Measurements from ENCODE around the gene HBP1.
A peak's percentile ranks its signal among the peaks of the same experiment; 100 is the strongest.
"Not testable (repeated sequence)": the region's sequence is repeated elsewhere in the genome, so short reads cannot be mapped to it uniquely, and the experiment has no call there.

Gene HBP1

DNA sequence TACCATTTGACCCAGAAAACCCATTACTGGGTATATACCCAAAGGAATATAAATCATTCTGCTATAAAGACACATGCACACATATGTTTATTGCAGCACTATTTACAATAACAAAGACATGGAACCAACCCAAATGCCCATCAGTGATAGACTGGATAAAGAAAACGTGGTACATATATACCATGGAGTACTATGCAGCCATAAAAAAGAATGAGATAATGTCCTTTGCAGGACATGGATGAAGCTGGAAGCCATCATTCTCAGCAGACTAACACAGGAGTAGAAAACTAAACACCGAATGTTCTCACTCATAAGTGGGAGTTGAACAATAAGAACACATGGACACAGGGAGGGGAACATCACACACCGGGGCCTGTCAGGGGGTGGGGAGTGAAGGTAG, 13.1 kb upstream of the HBP1 start:
- DNase-seq: not testable (repeated sequence)

DNA sequence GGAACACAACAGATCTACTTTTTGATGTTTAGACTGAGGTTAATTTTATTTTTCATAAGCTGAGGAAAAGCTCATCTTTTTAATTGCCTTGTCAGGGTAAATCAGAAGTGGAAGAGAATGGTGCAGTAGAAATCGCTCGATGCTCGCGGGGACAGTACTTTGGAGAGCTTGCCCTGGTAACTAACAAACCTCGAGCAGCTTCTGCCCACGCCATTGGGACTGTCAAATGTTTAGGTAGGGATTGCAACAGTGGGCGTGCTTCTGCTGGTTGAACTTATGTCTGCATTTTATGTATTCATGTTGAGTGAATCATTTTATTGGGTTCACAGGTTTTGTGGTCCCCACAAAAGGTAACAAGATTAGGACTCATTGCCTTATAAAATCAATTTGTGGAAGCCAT, 11.7 kb upstream of the HBP1 start:
- DNase-seq: no peak

GRCh38 chr7:107158028-107158427, 10.8 kb upstream of the HBP1 start:
- no peak for DNase-seq

- no peak for DNase-seq
Measured at GRCh38 chr7:107160389-107160788, 8.4 kb upstream of the HBP1 start.

- DNase-seq: no peak
Measured at GRCh38 chr7:107161415-107161814, 7.4 kb upstream of the HBP1 start.

- DNase-seq: no peak
Measured at GRCh38 chr7:107162475-107162874, 6.3 kb upstream of the HBP1 start.

DNA sequence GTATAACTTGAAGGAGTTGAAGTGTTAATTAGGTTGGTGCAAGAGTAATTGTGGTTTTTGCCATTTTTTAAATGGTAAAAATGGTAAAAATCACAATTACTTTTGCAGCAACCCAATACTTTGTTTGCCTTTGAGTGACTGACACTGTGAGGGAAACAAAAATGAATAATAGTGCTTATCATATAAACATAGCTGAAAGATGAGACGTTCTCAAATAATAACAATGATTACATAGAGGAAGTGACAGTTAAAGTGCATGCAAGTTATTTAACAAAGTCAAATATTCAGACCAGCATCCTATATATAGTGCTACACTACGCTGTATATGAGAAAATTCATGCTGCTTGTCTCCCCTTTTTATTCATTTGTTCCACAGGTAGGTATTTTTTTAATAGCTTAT, 4.7 kb upstream of the HBP1 start:
- no peak for DNase-seq

- DNase-seq: no peak
Measured at GRCh38 chr7:107165341-107165740, 3.5 kb upstream of the HBP1 start.

DNA sequence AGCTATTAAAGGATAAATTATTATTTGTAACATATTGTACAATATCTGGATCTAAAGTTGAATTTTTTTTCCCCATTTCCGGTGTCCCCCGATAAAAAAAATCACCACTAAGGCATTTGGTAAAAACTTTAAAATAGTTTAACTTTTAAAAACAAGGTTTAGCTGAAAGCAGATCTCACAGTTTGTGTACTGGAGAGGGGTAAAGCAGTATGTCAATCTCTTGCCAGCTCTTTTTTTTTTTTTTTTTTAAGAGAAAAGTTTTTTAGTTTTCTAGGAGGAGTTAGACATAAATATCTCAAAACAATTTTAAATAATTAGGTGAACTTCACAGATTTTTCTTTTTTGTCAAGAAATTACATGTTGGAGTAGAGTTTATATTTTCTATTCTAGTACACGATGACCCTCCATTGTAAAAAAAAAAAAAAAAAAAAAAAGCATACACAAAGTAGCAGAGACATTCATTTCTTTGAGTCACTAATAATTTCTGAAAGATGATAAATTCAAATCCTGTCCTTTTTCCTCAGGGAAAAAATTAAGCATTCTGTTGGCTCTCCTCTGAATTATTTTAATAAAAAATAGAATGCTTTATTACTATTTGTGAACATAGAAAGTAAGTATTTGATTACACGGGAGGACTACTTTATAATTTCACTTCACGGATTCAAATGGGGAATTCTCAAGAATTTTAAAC, 1.9 kb upstream of the HBP1 start:
- DNase-seq: no peak

- DNase-seq: peak; percentile 72 to 74
Measured at GRCh38 chr7:107167483-107168232, 1.1 kb upstream of the HBP1 start.

GRCh38 chr7:107169120-107170050, 582 bp downstream of the HBP1 start:
- DNase-seq: peak; percentile 67

- DNase-seq: no peak
Measured at GRCh38 chr7:107170051-107170915, 1.5 kb downstream of the HBP1 start.

GRCh38 chr7:107171496-107171895, 2.7 kb downstream of the HBP1 start:
- DNase-seq: no peak

GRCh38 chr7:107172276-107173032, 3.7 kb downstream of the HBP1 start:
- no peak for DNase-seq

GRCh38 chr7:107173191-107173590, 4.4 kb downstream of the HBP1 start:
- no peak for DNase-seq

DNA sequence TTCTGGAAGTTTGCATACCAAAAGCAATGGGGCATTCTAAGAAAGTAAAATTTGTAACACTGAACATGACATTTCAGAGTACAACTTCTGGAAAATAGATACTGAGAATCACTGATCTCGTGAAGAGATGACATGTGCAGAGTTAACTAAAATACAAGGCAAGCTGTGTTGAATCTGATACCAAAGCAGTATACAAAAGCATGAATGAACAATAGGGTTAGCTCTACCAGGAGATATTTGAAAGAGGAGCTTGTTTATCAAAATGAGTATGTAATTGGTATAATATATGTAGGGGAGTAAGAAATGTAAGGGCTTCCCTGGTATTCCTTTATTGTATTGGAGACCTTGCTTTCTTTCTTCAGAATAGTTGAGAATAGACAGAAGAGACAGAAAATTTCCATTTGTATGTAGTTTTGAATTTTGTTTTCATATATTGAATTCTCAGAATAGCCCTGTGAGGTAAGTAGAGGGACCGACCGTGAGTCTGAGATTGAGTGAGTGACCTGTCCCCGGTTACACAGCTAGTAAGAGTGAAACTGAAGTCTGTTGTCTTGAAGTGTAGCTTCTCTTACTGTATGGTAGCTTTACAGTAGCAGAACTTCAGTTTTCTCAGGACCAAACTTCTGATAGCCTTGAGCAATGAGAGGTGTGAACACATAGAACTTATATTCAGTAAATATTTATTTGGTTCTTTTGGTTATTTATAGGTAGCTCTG, 5.0 kb downstream of the HBP1 start:
- DNase-seq: no peak

- DNase-seq: no peak
Measured at GRCh38 chr7:107179326-107180164, 10.7 kb downstream of the HBP1 start.

GRCh38 chr7:107180378-107180777, 11.6 kb downstream of the HBP1 start:
- DNase-seq: peak; percentile 76 to 79

DNA sequence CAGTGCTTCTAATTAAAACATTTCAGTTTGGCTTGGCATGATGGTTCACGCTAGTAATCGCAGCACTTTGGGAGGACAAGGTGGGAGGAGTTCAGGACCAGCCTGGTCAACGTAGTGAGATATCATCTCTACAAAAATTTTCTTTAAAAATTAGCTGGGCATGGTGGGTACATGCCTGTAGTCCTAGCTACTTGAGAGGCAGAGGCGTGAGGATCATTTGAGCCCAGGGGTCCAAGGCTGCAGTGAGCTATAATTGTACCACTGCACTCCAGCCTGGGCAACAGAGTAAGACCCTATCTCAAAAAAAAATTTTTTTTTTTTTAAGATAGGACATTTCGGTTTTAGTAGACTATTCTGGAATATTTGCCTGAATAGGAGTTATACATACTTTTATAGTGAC, 12.4 kb downstream of the HBP1 start:
- no peak for DNase-seq

DNA sequence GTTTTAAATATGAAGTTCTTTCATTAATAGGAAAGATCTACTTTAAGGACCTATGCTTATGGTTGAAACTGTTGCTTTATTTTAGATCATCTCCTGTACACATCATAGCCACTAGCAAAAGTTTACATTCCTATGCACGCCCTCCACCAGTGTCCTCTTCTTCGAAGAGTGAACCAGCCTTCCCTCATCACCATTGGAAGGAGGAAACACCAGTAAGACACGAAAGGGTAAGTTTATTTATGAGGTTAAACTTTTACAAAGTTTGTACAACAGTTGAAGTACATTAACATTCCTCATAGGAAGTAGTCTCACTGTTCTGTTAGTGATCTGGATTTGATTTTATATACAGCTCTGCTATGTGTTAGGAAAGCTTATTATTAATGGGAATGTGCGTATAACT, 16.9 kb downstream of the HBP1 start:
- no peak for DNase-seq

Measured in activated CD4-positive, alpha-beta T cell treated with anti-CD3 and anti-CD28 coated beads, Interleukin-2, amount 50 U/mL, for 4 hours (primary cell).